DOHH2 (cell line): Measurements from ENCODE around the gene C1orf226.

Experiments used
- H3F3A ChIP-seq: fragments of 200-600 bp; sonication (generic), shearing (Covaris generic); 2 replicates; pipeline ENCODE4 v1.6.0; 2016; ENCODE audit warnings: antibody characterized with exemption, mild to moderate bottlenecking; ENCODE audit not compliant: control insufficient read depth, insufficient read depth
- H3K27ac ChIP-seq: fragments of 200-600 bp; sonication (generic); 2 replicates; pipeline ENCODE4 v1.5.1; 2014; ENCODE audit warnings: low read depth, mild to moderate bottlenecking, low read length, moderate library complexity
- H3K27me3 ChIP-seq: fragments of 200-600 bp; sonication (generic); 2 replicates; pipeline ENCODE4 v1.6.1; 2014; ENCODE audit warnings: mild to moderate bottlenecking, low read length, mixed read lengths; ENCODE audit not compliant: control insufficient read depth
- H3K36me3 ChIP-seq: fragments of 200-600 bp; sonication (generic); 2 replicates; pipeline ENCODE4 v1.6.1; 2014; ENCODE audit warnings: mild to moderate bottlenecking, low read length, moderate library complexity, mixed read lengths; ENCODE audit not compliant: control insufficient read depth
- H3K4me1 ChIP-seq: fragments of 200-600 bp; sonication (generic); 2 replicates; pipeline ENCODE4 v1.6.1; 2014; ENCODE audit warnings: mild to moderate bottlenecking, low read length, mixed read lengths; ENCODE audit not compliant: control insufficient read depth
- H3K4me2 ChIP-seq: fragments of 200-600 bp; sonication (generic); 2 replicates; pipeline ENCODE4 v1.6.0; 2014; ENCODE audit warnings: mild to moderate bottlenecking, low read length, moderate library complexity
- H3K4me3 ChIP-seq: fragments of 200-600 bp; sonication (generic); 2 replicates; pipeline ENCODE4 v1.5.1; 2014; ENCODE audit warnings: mild to moderate bottlenecking, low read length, mixed read lengths
- H3K79me2 ChIP-seq: fragments of 200-600 bp; sonication (generic); 2 replicates; pipeline ENCODE4 v1.6.1; 2014; ENCODE audit warnings: mild to moderate bottlenecking, low read length, mixed read lengths; ENCODE audit not compliant: control insufficient read depth
- H3K9me2 ChIP-seq: fragments of 200-600 bp; sonication (generic); replicated peaks from 2 replicates; pipeline ENCODE4 v1.6.1; 2014; ENCODE audit warnings: mild to moderate bottlenecking, low read length, mixed read lengths; ENCODE audit not compliant: control insufficient read depth
- H3K9me3 ChIP-seq: fragments of 200-600 bp; sonication (generic); 2 replicates; pipeline ENCODE4 v1.6.1; 2014; ENCODE audit warnings: antibody characterized with exemption, low read length, mixed read lengths; ENCODE audit not compliant: control insufficient read depth, insufficient read depth
- H4K20me1 ChIP-seq: fragments of 200-600 bp; sonication (generic); 2 replicates; pipeline ENCODE4 v1.6.0; 2014; ENCODE audit warnings: low read depth, mild to moderate bottlenecking, antibody characterized with exemption, low read length, moderate library complexity; ENCODE audit not compliant: control insufficient read depth, insufficient read depth
- EZH2phosphoT487 ChIP-seq: fragments of 200-600 bp; sonication (generic); IDR thresholded peaks from 2 replicates; pipeline ENCODE4 v1.6.1; 2017; ENCODE audit warnings: borderline replicate concordance, mild to moderate bottlenecking, antibody characterized with exemption, low read length, moderate library complexity, mixed read lengths
- TF ChIP-seq, protein P1 (sequence below): fragments of 200-600 bp; sonication (generic); IDR thresholded peaks from one replicate; pipeline ENCODE4 v1.5.1; 2014; ENCODE audit warnings: antibody characterized with exemption, mild to moderate bottlenecking, low read depth, low read length; ENCODE audit not compliant: poor library complexity, severe bottlenecking

The C1orf226 gene

GRCh38 chr1:162371611-162372010 lies 9.9 kb upstream of the C1orf226 start:
- no peaks in the 10 kb centered on the region for H3K4me1 ChIP-seq
- no peaks in the 10 kb centered on the region for H4K20me1 ChIP-seq
- H3K36me3 ChIP-seq: no peaks in the 10 kb centered on the region
- no peaks in the 10 kb centered on the region for H3K79me2 ChIP-seq
- H3K9me2 ChIP-seq: no peaks in the 10 kb centered on the region
- no peaks in the 10 kb centered on the region for H3K9me3 ChIP-seq
- H3K27me3 ChIP-seq: no peaks in the 10 kb centered on the region
- TF ChIP-seq, protein P1, sequence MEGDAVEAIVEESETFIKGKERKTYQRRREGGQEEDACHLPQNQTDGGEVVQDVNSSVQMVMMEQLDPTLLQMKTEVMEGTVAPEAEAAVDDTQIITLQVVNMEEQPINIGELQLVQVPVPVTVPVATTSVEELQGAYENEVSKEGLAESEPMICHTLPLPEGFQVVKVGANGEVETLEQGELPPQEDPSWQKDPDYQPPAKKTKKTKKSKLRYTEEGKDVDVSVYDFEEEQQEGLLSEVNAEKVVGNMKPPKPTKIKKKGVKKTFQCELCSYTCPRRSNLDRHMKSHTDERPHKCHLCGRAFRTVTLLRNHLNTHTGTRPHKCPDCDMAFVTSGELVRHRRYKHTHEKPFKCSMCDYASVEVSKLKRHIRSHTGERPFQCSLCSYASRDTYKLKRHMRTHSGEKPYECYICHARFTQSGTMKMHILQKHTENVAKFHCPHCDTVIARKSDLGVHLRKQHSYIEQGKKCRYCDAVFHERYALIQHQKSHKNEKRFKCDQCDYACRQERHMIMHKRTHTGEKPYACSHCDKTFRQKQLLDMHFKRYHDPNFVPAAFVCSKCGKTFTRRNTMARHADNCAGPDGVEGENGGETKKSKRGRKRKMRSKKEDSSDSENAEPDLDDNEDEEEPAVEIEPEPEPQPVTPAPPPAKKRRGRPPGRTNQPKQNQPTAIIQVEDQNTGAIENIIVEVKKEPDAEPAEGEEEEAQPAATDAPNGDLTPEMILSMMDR: no peak
- TF ChIP-seq EZH2phosphoT487: no peak
- no peak overlapping the region for H3K4me2 ChIP-seq
- no peak overlapping the region for H3K27ac ChIP-seq
- H3K4me3 ChIP-seq: no peak overlapping the region
- H3F3A ChIP-seq: no peaks in the 10 kb centered on the region

DNA sequence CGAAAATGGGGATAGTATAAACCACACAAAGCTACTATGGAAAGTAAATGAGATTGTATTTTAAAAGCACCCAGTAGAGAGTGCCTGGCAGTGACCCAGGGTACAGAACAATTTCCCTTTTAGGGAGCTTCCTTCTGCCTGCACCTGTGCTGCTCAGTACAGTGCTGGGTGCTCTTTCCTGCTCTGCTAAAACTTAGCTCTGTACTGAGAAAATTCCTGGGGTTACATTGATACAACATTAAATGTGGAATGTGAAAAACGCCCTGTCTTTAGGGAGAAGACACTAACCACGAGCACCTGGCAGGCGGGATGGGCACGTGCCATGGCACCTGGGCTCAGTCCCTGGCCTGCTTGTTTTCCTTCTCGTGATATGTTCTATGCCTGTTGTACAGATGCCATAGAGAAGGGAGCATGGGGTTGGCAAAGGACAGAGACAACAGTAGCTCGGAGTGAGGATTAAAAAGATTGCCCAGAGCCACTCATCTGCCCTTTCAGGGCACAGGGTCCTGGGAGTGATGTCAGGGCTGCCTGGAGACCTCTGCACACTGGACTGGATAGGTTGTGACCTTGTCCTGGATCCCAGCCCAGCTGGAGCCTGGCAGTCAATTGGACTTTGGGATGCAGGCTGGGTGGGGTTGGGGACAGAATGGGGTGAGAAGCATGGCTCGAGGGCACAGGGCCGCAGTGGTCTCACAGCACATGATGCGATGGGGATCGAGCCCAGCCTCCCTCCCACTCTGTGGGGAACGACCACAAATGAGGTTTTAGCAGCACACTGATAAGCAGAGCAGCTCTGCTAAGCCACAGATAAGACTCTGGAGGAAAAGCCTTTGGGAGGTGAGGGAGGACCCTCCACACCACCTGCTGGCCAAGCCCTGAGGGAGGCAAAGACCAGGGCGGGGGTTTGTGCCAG lies 9.1 kb upstream of the C1orf226 start:
- Histone ChIP-seq H3K27me3 (no peaks in the 10 kb centered on the region), H3K27ac (no peak overlapping the region)

DNA sequence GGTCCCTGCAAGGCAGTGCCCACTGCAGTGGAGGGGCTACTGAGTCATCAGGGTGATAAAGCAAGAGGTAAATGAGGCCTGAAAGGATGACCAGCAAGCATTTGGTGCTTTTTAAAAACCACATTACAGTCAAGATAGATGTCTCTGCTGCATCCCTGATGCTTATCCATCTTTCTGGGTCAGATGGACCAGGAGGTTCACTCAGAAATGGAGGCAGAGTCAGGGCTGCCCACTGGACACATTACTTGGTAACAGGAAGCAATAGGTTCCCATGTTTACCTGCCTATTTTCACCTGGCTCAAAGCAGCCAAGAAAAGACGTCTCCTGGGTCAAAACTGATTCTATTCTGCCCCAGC lies 8.5 kb upstream of the C1orf226 start:
- H3K79me2 ChIP-seq: no peaks in the 10 kb centered on the region
- TF ChIP-seq, protein P1: no peak
- no peak for TF ChIP-seq EZH2phosphoT487
- H3K36me3 ChIP-seq: no peaks in the 10 kb centered on the region
- H3K9me3 ChIP-seq: no peaks in the 10 kb centered on the region
- no peaks in the 10 kb centered on the region for H3K27me3 ChIP-seq
- no peak overlapping the region for H3K4me2 ChIP-seq
- H3K27ac ChIP-seq: no peak overlapping the region
- no peaks in the 10 kb centered on the region for H3K9me2 ChIP-seq
- no peaks in the 10 kb centered on the region for H3F3A ChIP-seq
- H4K20me1 ChIP-seq: no peaks in the 10 kb centered on the region
- no peaks in the 10 kb centered on the region for H3K4me1 ChIP-seq
- H3K4me3 ChIP-seq: no peak overlapping the region

More for the DNA sequence above, 9.1 kb upstream of the C1orf226 start:
- H3K36me3 ChIP-seq: no peaks in the 10 kb centered on the region
- H3K79me2 ChIP-seq: no peaks in the 10 kb centered on the region
- no peak overlapping the region for H3K4me3 ChIP-seq
- no peak overlapping the region for H3K4me2 ChIP-seq
- H3K9me2 ChIP-seq: no peaks in the 10 kb centered on the region
- TF ChIP-seq, protein P1: no peak
- TF ChIP-seq EZH2phosphoT487: no peak
- H4K20me1 ChIP-seq: no peaks in the 10 kb centered on the region
- H3F3A ChIP-seq: no peaks in the 10 kb centered on the region
- H3K4me1 ChIP-seq: no peaks in the 10 kb centered on the region
- no peaks in the 10 kb centered on the region for H3K9me3 ChIP-seq
